ENCODE results near the gene MSANTD1.

- TF ChIP-seq CTCF (IDR thresholded peaks at IDR 0.05; ENCODE audit: low read depth, low read length, missing input control) (no peak), RAD21 (IDR thresholded peaks at IDR 0.05) (no peak), REST (IDR thresholded peaks at IDR 0.05) (no peak)
Observed at GRCh38 chr4:3250956-3251690, 2.2 kb downstream of the MSANTD1 start.
